ENCODE data around the gene PCCA.

The PCCA gene

GRCh38 chr13:100059827-100060226, 29.1 kb upstream of the PCCA start (continued):
- no peak for TF ChIP-seq POU6F1 (CRISPR knock-in tag; IDR thresholded peaks at IDR 0.05; ENCODE audit: borderline replicate concordance, low read depth)
- TF ChIP-seq ZNF565 (CRISPR knock-in tag; conservative IDR thresholded peaks at IDR 0.05; ENCODE audit: low read depth): no peak
- no peak for TF ChIP-seq ZNF8 (CRISPR knock-in tag; IDR thresholded peaks at IDR 0.05)
- no peak for TF ChIP-seq TSHZ2 (CRISPR knock-in tag; IDR thresholded peaks at IDR 0.05)
- no peak for TF ChIP-seq ZFP30 (CRISPR knock-in tag; IDR thresholded peaks at IDR 0.05)
- TF ChIP-seq BACH2 (CRISPR knock-in tag; IDR thresholded peaks at IDR 0.05; ENCODE audit: borderline replicate concordance): no peak
- TF ChIP-seq CSDC2 (CRISPR knock-in tag; IDR thresholded peaks at IDR 0.05): no peak
- TF ChIP-seq ZC3H10 (CRISPR knock-in tag; IDR thresholded peaks at IDR 0.05): no peak
- no peak for TF ChIP-seq ISL1 (CRISPR knock-in tag; IDR thresholded peaks at IDR 0.05)
- no peak for TF ChIP-seq TCF4 (CRISPR knock-in tag; IDR thresholded peaks at IDR 0.05; ENCODE audit: borderline replicate concordance)
- no peak for TF ChIP-seq TOX (CRISPR knock-in tag; IDR thresholded peaks at IDR 0.05; ENCODE audit: borderline replicate concordance)
- TF ChIP-seq PPARA (CRISPR knock-in tag; IDR thresholded peaks at IDR 0.05; ENCODE audit: borderline replicate concordance): no peak

- TF ChIP-seq ZFP30 (CRISPR knock-in tag; IDR thresholded peaks at IDR 0.05): no peak
- no peak for TF ChIP-seq SNAI2 (CRISPR knock-in tag; IDR thresholded peaks at IDR 0.05)
- TF ChIP-seq CSDC2 (CRISPR knock-in tag; IDR thresholded peaks at IDR 0.05): no peak
- no peak for TF ChIP-seq PATZ1 (CRISPR knock-in tag; IDR thresholded peaks at IDR 0.05; ENCODE audit: borderline replicate concordance)
- no peak for TF ChIP-seq CREB5 (CRISPR knock-in tag; IDR thresholded peaks at IDR 0.05; ENCODE audit: low read depth)
- no peak for TF ChIP-seq RARB (CRISPR knock-in tag; IDR thresholded peaks at IDR 0.05)
- TF ChIP-seq OSR1 (CRISPR knock-in tag; IDR thresholded peaks at IDR 0.05): no peak
- no peak for TF ChIP-seq TSHZ2 (CRISPR knock-in tag; IDR thresholded peaks at IDR 0.05)
- TF ChIP-seq CSRNP3 (CRISPR knock-in tag; IDR thresholded peaks at IDR 0.05): no peak
- no peak for TF ChIP-seq ESRRG (CRISPR knock-in tag; IDR thresholded peaks at IDR 0.05)
- ATAC-seq: no peak
Observed at GRCh38 chr13:100063333-100063732, 25.6 kb upstream of the PCCA start.

All from SK-N-SH treated with all-trans-retinoic acid at 6 μM for 48 hours (cell line).